ENCODE measurements around the gene GNB1L.

GNB1L gene

GRCh38 chr22:19759427-19760057 lies 95.1 kb downstream of the GNB1L start:
- Histone ChIP-seq H3K4me3 (ENCODE audit: insufficient read depth, low read depth, low read length) (no peak overlapping the region), H3K9me3 (ENCODE audit: control insufficient read depth, low read length) (no peaks in the 10 kb centered on the region), H3K36me3 (ENCODE audit: control insufficient read depth, insufficient read depth, low read length) (no peaks in the 10 kb centered on the region), H3K27ac (ENCODE audit: insufficient read depth, low read depth, low read length, poor library complexity, severe bottlenecking) (no peak overlapping the region), H3K27me3 (ENCODE audit: control insufficient read depth, insufficient read depth, low read length, poor library complexity, severe bottlenecking) (peaks cover 99% of the 10 kb centered on the region), H3K4me1 (ENCODE audit: control insufficient read depth, insufficient read depth, low read length) (peaks cover 38% of the 10 kb centered on the region)
- WGBS, 2 experiments: 2 to 3% methylated on average over 43 of the region's 43 CpGs

DNA sequence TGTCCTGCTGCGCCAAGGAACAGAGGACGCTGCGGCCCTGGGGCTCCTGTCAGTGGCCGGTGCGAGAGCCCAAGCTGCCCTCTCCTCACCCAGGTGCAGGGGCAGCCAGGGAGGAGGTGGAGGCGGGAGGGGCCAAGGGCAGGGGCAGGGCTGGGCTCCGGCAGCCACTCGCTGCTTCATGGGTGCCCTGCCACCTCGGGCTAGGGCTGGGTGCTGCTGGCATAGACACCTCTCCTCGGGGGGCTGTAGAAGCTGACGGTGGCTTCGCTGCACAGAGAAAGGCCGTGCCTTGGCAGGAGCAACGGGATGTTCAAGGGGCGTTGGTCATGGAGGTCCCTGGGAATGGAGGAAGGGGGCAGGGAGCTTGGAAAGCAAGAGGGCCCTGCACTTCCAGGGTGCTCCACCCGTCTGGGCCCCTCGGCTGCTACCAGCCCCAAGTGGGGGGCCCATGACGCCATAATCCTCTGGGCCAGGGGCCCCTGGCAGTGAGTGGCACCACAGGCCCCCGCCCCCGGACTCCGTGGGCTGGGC lies 95.7 kb downstream of the GNB1L start:
- Histone ChIP-seq H3K27me3 (ENCODE audit: control insufficient read depth, insufficient read depth, low read length, poor library complexity, severe bottlenecking) (peaks cover 99% of the 10 kb centered on the region), H3K4me3 (ENCODE audit: insufficient read depth, low read depth, low read length) (no peak overlapping the region), H3K36me3 (ENCODE audit: control insufficient read depth, insufficient read depth, low read length) (no peaks in the 10 kb centered on the region), H3K9me3 (ENCODE audit: control insufficient read depth, low read length) (no peaks in the 10 kb centered on the region), H3K4me1 (ENCODE audit: control insufficient read depth, insufficient read depth, low read length) (peaks cover 38% of the 10 kb centered on the region), H3K27ac (ENCODE audit: insufficient read depth, low read depth, low read length, poor library complexity, severe bottlenecking) (no peak overlapping the region)
- WGBS, 2 experiments: 7 to 8% methylated on average over 21 of the region's 21 CpGs

DNA sequence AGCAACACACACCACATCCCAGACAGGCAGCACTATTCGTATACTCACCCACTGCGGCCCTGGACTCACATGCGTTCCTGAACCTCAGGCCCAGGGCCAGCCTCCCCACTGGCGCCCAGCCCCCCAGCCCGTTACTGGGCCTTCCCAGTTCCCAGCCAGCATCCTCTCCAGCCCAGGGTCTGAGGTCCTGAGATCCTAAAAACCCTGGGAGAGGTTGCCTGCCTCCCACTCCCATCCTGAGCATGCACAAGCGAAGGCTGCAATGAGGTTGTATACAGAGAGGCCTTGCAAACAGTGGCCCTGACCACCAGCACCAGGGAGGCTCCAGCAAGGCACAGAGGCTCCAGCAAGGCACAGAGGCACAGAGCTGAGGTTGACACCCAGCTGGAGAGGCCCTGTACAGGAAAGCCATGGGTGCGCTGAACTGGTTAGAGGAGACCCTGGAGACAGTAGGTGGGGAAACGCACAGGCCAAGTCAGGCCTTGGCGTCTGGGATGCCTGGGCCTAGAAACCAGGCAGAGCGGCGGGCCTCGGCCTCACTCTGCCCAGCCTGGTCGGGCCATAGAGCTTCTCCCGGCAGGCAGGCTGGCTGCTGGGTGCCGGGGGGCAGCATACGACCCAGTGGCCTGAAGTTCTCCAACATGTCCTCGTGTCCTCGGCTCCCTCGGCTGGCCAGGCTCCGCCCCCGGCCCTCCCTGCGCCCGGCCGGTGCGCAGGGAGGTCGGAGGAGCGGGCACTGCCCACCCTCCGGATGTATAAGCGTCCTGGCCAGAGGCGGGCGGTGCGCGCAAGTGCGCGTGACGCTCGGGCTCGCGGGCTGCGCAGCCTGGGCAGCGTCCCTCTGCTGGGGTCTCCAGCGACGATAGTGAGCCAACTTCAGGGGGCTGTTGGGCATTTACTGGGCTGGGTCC lies 96.4 kb downstream of the GNB1L start:
- 19 to 22% methylated on average over 43 of the region's 43 CpGs for WGBS, 2 experiments

GRCh38 chr22:19757140-19757984 lies 97.3 kb downstream of the GNB1L start:
- 18 to 19% methylated on average over 16 of the region's 16 CpGs for WGBS, 2 experiments
- H3K36me3 ChIP-seq (ENCODE audit: control insufficient read depth, insufficient read depth, low read length): no peaks in the 10 kb centered on the region
- H3K9me3 ChIP-seq (ENCODE audit: control insufficient read depth, low read length): no peaks in the 10 kb centered on the region
- H3K4me3 ChIP-seq (ENCODE audit: insufficient read depth, low read depth, low read length): no peak overlapping the region
- no peak overlapping the region for H3K27ac ChIP-seq (ENCODE audit: insufficient read depth, low read depth, low read length, poor library complexity, severe bottlenecking)
- peaks cover 99% of the 10 kb centered on the region for H3K27me3 ChIP-seq (ENCODE audit: control insufficient read depth, insufficient read depth, low read length, poor library complexity, severe bottlenecking)
- peaks cover 38% of the 10 kb centered on the region for H3K4me1 ChIP-seq (ENCODE audit: control insufficient read depth, insufficient read depth, low read length)

More for the DNA sequence above, 96.4 kb downstream of the GNB1L start:
- Histone ChIP-seq H3K4me3 (ENCODE audit: insufficient read depth, low read depth, low read length) (no peak overlapping the region), H3K27me3 (ENCODE audit: control insufficient read depth, insufficient read depth, low read length, poor library complexity, severe bottlenecking) (peaks cover 99% of the 10 kb centered on the region), H3K36me3 (ENCODE audit: control insufficient read depth, insufficient read depth, low read length) (no peaks in the 10 kb centered on the region), H3K9me3 (ENCODE audit: control insufficient read depth, low read length) (no peaks in the 10 kb centered on the region), H3K27ac (ENCODE audit: insufficient read depth, low read depth, low read length, poor library complexity, severe bottlenecking) (no peak overlapping the region), H3K4me1 (ENCODE audit: control insufficient read depth, insufficient read depth, low read length) (peaks cover 38% of the 10 kb centered on the region)

DNA sequence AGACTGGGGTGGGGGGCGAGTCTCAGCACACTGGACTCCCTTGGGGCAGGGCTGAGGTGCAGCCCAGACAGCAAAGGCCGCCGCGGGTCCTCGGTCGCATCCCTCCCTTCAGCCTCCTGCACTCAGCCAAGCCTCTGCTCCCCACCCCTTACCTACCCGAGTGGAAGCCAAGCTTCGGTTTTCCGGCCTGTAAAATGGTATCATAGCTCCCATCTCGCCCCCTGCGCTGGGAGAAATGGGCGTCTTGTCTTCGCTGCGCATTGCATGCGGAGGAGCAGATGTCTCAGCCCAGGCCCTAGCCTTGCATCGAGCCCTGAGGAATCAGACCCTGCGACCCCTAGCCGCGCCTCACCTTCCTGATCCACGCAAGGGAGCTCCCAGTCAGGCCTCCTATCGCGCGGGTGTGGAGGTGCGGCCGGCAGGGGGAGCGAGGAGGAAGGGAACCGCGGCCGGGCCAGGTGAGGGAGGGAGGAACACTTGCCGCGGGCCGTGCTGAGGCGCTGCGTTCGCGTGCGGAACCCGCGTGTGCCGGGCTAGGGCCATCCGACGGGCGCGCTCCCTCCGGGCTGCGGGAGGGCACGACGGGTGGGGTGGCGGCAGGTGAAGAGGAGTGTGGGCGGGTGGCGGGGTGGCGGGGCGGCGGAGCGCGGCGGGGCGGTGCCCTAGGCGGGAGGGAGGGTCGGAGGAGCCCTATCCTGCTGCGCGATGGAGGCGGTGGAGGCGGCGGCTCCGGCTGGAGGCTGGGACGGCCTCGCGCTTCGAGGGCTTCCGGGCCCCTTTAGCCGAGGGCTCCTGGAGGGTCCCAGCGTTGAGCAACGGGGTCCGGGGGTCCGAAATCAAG lies 98.2 kb downstream of the GNB1L start:
- H3K4me1 ChIP-seq (ENCODE audit: control insufficient read depth, insufficient read depth, low read length): peaks cover 39% of the 10 kb centered on the region
- peaks cover 98% of the 10 kb centered on the region for H3K27me3 ChIP-seq (ENCODE audit: control insufficient read depth, insufficient read depth, low read length, poor library complexity, severe bottlenecking)
- no peaks in the 10 kb centered on the region for H3K36me3 ChIP-seq (ENCODE audit: control insufficient read depth, insufficient read depth, low read length)
- H3K9me3 ChIP-seq (ENCODE audit: control insufficient read depth, low read length): no peaks in the 10 kb centered on the region
- no peak overlapping the region for H3K27ac ChIP-seq (ENCODE audit: insufficient read depth, low read depth, low read length, poor library complexity, severe bottlenecking)
- no peak overlapping the region for H3K4me3 ChIP-seq (ENCODE audit: insufficient read depth, low read depth, low read length)
- 3 to 4% methylated on average over 76 of the region's 76 CpGs for WGBS, 2 experiments

- H3K4me1 ChIP-seq (ENCODE audit: control insufficient read depth, insufficient read depth, low read length): peaks cover 45% of the 10 kb centered on the region
- no peaks in the 10 kb centered on the region for H3K9me3 ChIP-seq (ENCODE audit: control insufficient read depth, low read length)
- no peaks in the 10 kb centered on the region for H3K36me3 ChIP-seq (ENCODE audit: control insufficient read depth, insufficient read depth, low read length)
- no peak overlapping the region for H3K27ac ChIP-seq (ENCODE audit: insufficient read depth, low read depth, low read length, poor library complexity, severe bottlenecking)
- no peak overlapping the region for H3K4me3 ChIP-seq (ENCODE audit: insufficient read depth, low read depth, low read length)
- peaks cover 91% of the 10 kb centered on the region for H3K27me3 ChIP-seq (ENCODE audit: control insufficient read depth, insufficient read depth, low read length, poor library complexity, severe bottlenecking)
- WGBS, 2 experiments: 5 to 6% methylated on average over 26 of the region's 26 CpGs
Measured at GRCh38 chr22:19755722-19756287, 98.9 kb downstream of the GNB1L start.

DNA sequence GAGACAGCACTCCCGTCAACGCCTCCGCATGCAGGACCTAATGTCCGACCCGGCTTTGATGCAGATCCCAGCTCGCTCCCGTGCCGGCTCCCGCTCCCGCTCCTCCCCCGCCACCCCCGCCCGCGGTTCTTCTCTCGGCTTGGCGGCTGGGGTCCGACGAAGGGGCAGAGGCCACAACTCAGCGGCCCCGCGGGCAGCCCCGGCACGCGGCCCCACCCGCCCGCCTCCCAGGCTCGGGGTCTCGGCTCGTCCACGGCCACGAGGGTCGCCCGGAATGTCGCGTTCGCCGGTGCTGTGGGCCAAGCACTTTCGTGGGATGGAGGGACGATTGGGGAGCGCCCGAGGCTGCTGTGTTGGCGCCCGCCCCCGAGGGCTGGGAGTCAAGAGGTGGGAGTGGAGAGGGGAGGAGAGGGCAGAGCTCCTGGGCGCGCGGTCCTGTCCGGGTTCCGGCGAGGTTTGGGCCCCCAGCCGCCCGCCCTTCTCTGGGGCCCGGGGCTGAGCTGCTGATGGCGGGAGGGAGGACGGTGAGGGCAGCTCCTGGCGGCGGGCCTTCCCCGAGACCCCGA lies 99.4 kb downstream of the GNB1L start:
- Histone ChIP-seq H3K4me3 (ENCODE audit: insufficient read depth, low read depth, low read length) (no peak overlapping the region), H3K36me3 (ENCODE audit: control insufficient read depth, insufficient read depth, low read length) (no peaks in the 10 kb centered on the region), H3K9me3 (ENCODE audit: control insufficient read depth, low read length) (no peaks in the 10 kb centered on the region), H3K27ac (ENCODE audit: insufficient read depth, low read depth, low read length, poor library complexity, severe bottlenecking) (no peak overlapping the region), H3K27me3 (ENCODE audit: control insufficient read depth, insufficient read depth, low read length, poor library complexity, severe bottlenecking) (peaks cover 86% of the 10 kb centered on the region), H3K4me1 (ENCODE audit: control insufficient read depth, insufficient read depth, low read length) (peaks cover 50% of the 10 kb centered on the region)
- WGBS, 2 experiments: 1 to 2% methylated on average over 59 of the region's 59 CpGs

DNA sequence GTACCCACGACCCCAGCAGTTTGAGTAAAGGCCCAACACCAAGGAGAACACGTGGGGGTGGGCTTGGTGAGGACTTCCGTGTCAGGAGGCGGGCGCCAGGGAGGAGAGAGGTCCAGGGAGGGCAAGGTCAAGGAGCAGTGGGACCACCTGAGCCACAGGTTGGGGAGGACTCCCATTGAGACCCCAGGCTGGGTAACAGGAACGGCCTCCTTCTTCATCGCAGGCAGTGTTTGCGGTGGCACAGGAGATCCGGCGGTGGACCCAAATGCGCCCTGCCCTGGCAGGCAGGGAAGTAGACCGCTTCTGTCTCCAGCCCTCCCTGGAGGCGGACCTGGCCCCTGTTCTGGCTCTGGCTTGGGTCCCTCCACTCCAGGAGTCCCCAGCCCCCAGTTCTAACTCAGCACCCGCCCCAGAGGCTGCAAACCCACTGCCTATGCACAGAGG lies 100.0 kb downstream of the GNB1L start:
- WGBS, 2 experiments: 36 to 40% methylated on average over 14 of the region's 14 CpGs
- peaks cover 81% of the 10 kb centered on the region for H3K27me3 ChIP-seq (ENCODE audit: control insufficient read depth, insufficient read depth, low read length, poor library complexity, severe bottlenecking)

More for the DNA sequence above, 100.0 kb downstream of the GNB1L start:
- Histone ChIP-seq H3K9me3 (ENCODE audit: control insufficient read depth, low read length) (no peaks in the 10 kb centered on the region), H3K27ac (ENCODE audit: insufficient read depth, low read depth, low read length, poor library complexity, severe bottlenecking) (no peak overlapping the region), H3K4me1 (ENCODE audit: control insufficient read depth, insufficient read depth, low read length) (peaks cover 50% of the 10 kb centered on the region), H3K36me3 (ENCODE audit: control insufficient read depth, insufficient read depth, low read length) (no peaks in the 10 kb centered on the region), H3K4me3 (ENCODE audit: insufficient read depth, low read depth, low read length) (no peak overlapping the region)

All from ectodermal cell (in vitro differentiated cells).